ENCODE data around the gene KIF14.
"Not testable (repeated sequence)": the region's sequence is repeated elsewhere in the genome, so short reads cannot be mapped to it uniquely, and the experiment has no call there.

Gene KIF14

DNA sequence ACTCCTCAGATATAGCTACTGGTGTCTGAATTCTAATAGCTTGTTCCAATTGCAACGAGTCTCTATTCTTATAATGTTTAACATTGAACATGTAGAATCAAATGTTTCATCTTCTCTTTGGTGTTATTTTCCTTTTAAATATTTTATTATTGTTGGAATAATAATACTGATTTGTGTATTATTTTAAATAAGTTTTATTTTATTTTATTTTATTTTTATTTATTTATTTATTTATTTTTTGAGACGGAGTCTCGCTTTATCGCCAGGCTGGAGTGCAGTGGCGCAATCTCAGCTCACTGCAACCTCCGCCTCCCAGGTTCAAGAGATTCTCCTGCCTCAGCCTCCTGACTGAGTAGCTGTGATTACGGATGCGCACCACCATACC lies 10.0 kb upstream of the KIF14 start:
- DNase-seq, result not testable (repeated sequence)

- no peak for DNase-seq
Measured at GRCh38 chr1:200629876-200630514, 9.4 kb upstream of the KIF14 start.

GRCh38 chr1:200628223-200628881 lies 7.8 kb upstream of the KIF14 start:
- no peak for DNase-seq

- no peak for DNase-seq
Measured at GRCh38 chr1:200627575-200628222, 7.1 kb upstream of the KIF14 start.

GRCh38 chr1:200626853-200627534 lies 6.4 kb upstream of the KIF14 start:
- DNase-seq, result no peak

DNA sequence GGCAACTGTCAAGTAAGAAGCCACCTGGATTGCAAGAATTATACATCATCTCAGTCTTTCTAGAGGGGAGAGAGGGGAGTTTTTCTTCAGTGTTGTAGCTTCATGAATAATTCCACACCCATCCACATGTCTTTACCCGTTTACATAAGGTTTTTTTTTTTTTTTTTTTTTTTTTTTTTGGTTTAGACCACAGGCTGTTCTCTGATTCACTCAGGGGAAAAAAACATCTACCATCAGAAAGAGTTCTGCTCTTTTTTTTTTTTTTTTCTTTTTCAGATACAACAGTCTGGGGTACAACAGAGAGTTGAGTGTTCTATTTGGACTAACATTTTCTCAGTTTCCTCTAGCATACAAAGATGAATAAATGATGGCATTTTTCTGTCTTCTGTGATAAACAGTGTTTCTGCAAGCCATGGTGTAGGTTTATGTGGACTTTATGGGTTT lies 4.9 kb upstream of the KIF14 start:
- no peak for DNase-seq

- DNase-seq, result no peak
Measured at GRCh38 chr1:200624679-200625335, 4.3 kb upstream of the KIF14 start.

- no peak for DNase-seq
Measured at GRCh38 chr1:200619894-200620272, 668 bp downstream of the KIF14 start.

- DNase-seq, result no peak
Measured at GRCh38 chr1:200610846-200611245, 9.7 kb downstream of the KIF14 start.

- no peak for DNase-seq
Measured at GRCh38 chr1:200602632-200603031, 17.9 kb downstream of the KIF14 start.

- no peak for DNase-seq
Measured at GRCh38 chr1:200590001-200590400, 30.6 kb downstream of the KIF14 start.

DNA sequence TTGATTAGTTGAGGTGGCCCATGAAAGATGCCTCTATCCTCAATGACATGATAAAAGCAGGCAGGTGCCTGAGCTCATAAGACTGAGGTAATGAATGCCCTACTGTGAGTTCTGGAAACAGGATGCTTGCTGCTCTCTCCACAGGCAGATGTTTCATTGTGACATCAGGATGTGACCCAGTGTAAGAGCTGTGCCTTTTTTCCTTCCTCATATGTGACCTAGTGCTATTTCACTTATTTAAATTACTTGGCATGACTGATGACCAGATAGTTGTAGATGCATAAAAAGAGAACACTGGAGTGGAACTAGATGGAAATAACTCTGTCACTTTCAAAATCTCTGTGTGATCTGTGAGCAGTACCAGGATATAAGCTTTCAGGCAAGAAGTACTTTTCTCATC lies 31.9 kb downstream of the KIF14 start:
- DNase-seq, result no peak

DNA sequence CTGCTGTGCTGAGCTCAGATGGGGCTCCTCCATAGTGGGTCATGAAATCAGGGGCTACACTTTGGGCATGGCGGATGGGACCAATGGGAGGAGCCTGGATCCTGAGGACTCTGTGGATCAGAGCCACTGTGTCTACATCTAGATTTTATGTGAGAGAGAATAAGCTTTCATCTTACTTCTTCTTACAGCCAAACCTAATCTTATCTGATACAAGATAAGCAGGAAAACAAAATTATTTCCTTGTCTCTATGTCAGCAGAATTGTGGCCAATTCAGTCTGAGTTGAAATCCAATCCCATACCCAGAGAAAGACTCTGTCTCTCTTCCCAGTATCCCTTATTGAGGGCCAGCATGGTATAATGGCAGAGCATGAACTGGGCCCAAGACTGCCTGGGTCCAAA lies 56.2 kb downstream of the KIF14 start:
- DNase-seq, result no peak

- DNase-seq, result no peak
Measured at GRCh38 chr1:200561856-200562214, 58.7 kb downstream of the KIF14 start.

DNA sequence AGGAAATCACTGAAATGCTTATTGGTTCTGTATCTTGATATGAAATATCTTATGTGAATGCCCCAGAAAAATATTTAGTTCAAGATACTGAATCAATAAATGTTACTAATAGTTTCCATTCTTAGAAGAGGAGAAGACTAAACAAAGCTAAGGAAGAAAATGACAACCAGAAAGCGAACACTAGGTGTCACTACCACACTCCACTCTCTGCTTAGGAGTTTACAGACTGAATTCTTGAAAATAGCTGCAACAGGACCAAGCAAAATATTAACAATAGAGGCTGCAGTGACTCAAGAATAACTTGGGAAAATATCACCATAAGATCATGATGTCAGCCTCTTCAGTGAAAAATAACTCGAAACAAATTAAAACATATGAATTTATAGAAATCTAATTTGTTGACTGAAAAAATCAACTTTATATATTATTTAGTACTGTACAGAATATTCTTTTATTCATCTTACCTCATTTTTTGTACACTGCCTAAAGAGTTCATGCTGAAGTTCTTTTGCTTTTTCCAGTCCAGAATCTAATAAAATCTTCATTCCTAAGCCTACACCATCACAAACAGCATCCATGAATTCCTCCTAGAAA lies 61.6 kb downstream of the KIF14 start:
- DNase-seq, result peak in 1 of 2 experiments; percentile 30

DNA sequence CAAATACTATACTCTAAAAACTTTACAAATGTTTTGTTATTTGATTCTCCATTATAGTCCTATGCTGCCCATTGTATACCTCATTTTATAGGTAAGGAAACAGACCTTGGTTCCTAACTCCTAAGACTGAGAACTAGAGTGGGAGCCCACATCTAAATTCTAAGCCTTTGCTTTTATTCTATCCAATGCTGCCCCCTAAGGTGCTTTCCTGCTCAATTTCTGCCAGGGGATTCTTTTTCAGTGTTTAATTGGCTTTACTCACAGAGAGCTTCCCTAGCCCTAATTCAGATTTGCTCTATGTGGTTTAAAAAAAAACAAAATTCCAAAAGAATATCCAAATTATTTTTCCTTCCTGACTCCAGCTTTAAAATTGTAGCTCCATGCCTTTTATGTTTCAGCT lies 64.5 kb downstream of the KIF14 start:
- DNase-seq, result no peak

- DNase-seq, result not testable (repeated sequence)
Measured at GRCh38 chr1:200552737-200553136, 67.8 kb downstream of the KIF14 start.

- DNase-seq, result no peak
Measured at GRCh38 chr1:200550367-200550766, 70.2 kb downstream of the KIF14 start.

- DNase-seq, result no peak
Measured at GRCh38 chr1:200547386-200547785, 73.2 kb downstream of the KIF14 start.

DNA sequence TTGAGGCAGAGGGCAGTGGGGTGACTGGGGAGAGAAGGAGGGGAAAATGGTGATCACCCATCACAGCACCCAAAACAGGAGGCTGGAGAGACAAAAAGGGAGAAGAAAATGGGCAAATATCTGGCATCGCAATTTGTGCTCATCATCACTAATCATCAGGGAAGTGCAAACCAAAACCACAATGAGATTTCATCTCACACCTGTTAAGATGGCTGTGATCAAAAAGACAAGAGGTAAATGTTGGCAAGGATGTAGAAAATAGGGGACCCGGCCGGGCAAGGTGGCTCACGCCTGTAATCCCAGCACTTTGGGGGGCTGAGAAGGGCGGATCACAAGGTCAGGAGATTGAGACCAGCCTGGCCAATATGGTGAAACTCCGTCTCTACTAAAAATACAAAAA lies 74.0 kb downstream of the KIF14 start:
- DNase-seq, result no peak

- DNase-seq, result no peak
Measured at GRCh38 chr1:200542162-200542561, 78.4 kb downstream of the KIF14 start.

DNA sequence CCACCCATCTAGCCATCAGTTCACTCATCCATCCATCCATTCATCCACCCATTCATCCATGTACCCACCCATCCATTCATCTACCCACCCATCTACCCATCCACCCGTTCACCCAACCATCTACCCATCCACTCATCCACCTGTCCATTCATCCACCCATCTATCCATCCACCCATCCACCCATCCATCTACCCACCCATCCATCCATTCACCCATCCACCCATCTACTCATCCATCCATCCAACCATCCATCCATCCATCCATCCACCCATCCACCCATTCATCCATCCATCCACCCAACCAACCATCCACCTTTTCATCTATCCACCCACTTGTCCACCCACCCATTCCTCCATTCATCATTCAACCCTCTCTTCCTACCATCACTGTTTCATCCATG lies 80.3 kb downstream of the KIF14 start:
- DNase-seq, result no peak

DNA sequence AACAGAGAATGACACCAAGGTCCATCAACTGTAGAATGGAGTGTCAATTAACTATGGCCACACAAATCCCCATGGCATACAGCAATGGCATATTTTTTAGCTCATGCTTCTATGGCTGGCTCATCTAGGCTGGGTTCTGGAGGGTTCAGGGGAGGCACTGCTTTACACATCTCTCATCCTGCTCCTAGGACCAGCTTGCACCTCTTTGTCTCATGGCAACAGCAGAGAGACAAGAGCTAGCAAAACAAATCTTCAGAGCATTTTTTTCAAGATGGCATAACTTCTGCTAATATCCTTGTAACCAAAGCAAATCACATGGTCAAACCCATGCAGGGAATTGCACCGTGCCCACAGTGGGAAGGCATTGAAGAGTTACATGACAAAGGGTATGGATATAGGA lies 82.4 kb downstream of the KIF14 start:
- DNase-seq, result no peak
